Thoracic aorta (tissue), 2 donors: ENCODE results near the gene DVL2. TPM values are rescaled to one million over a fixed set of nuclear protein-coding genes. Genes with fewer than 3 reads are reported as not detected.

Source experiments
- ATAC-seq: fragments of 150-250 bp; one replicate; pipeline ENCODE4 v1.8.0; 2017; ENCODE audit warnings: low read depth; ENCODE audit not compliant: insufficient number of reproducible peaks, low FRiP score
- DNase-seq: peaks from one replicate; pipeline ENCODE4 v3.0.0-alpha.2; 2020; ENCODE audit warnings: low spot score
- H3K27ac ChIP-seq, 2 donors: fragments of 200-600 bp; sonication (generic); 1 replicate in 1 of 2; 2 replicates in 1 of 2; pipeline ENCODE4 v1.5.1; 2016; ENCODE audit warnings: mild to moderate bottlenecking in 2 of 2, moderate library complexity in 2 of 2
- H3K27me3 ChIP-seq: fragments of 200-600 bp; sonication (generic); replicated peaks from 2 replicates; pipeline ENCODE4 v1.6.0; 2016; ENCODE audit warnings: mild to moderate bottlenecking; ENCODE audit not compliant: insufficient read depth
- H3K36me3 ChIP-seq: fragments of 200-600 bp; sonication (generic); one replicate; pipeline ENCODE4 v1.5.1; 2016
- H3K4me1 ChIP-seq, 2 donors: fragments of 200-600 bp; sonication (generic); 1 replicate in 1 of 2; 2 replicates in 1 of 2; pipeline versions ENCODE4 v1.5.1 to v1.6.0; 2016; ENCODE audit warnings: low read depth in 2 of 2, mild to moderate bottlenecking in 1 of 2; ENCODE audit not compliant: control insufficient read depth in 1 of 2
- H3K4me3 ChIP-seq: fragments of 200-600 bp; sonication (generic); 2 replicates; pipeline ENCODE4 v1.5.1; 2016; ENCODE audit warnings: mild to moderate bottlenecking
- H3K9me3 ChIP-seq: fragments of 200-600 bp; sonication (generic); 2 replicates; pipeline ENCODE4 v1.5.1; 2016
- total RNA-seq, 2 donors: library from RNA; depleted of rRNA; stranded (reverse); fragments of >200 nt; gene quantifications; one replicate each; pipeline versions ENCODE4 v1.1.0 to v1.2.3, GENCODE V29; 2016
- TF ChIP-seq, protein P1 (sequence below): fragments of 200-600 bp; sonication (generic); IDR thresholded peaks from one replicate; pipeline ENCODE4 v1.5.1; 2019; ENCODE audit warnings: antibody characterized with exemption

Gene DVL2
- total RNA-seq, 2 donors from 2014 or later, result 52.8 to 68.5 TPM

DNA sequence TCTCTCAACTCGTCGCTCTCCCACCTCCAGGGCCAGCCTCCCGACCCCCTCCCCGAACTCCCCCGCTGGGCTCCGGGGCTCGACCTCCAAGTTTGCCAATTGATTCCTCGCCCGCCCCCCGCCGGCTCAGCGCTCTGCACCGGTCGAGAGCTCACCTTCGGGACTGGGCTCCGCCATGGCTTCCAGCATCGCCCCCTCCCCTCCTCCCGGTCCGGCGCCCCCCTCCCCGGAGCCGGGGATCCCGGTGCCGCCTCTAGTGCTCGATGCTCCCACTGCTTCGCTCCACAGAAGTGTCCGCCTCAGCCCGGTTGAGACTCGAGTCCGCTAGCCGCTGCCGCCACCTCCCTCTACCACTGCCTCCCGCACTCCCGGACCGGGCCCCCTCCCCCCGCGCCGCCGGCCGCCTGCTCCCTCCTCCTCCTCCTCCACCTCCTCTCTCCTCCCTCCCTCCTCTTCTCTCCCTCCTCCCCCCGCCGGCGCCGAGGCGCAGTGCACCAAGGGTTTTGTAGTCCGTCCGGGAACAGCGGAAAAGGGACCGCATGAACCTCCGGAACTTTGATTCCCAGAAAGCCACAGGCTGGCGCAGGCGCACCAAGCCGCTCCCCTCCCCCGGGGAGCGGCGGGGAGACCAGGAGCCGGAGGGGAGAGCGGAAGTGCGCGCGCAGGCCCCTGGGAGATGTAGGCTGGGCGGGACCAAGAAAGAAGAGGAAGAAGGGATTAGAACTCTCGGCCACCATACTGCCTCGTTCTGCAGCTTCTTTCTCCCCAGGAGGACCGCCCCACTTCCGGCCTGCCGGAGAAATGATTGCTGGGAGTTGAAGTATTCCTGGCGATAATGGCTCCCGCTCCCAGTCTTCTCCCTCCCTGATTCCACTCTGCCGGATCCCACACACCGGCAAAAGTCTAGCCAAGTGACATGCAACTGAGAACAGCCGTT is 5.0 kb upstream of the DVL2 start, which contains the start of gene PHF23:
PHF23 (minus strand) TSS at position 367 of the 937 bp plus-strand sequence; CDS start at position 189, 178 bp downstream.
- Histone ChIP-seq H3K9me3 (no peaks in the 10 kb centered on the region), H3K27ac (peak within 1 kb of the TSS; percentile 84 to 91), H3K4me3 (peak within 1 kb of the TSS; percentile 97), H3K4me1 (peaks cover 27 to 37% of the 10 kb centered on the region in 2 donors), H3K36me3 (peaks cover 18% of the 10 kb centered on the region), H3K27me3 (no peaks in the 10 kb centered on the region)
- peak; percentile 96 for DNase-seq
- peak; percentile 58 for ATAC-seq
- TF ChIP-seq, protein P1, sequence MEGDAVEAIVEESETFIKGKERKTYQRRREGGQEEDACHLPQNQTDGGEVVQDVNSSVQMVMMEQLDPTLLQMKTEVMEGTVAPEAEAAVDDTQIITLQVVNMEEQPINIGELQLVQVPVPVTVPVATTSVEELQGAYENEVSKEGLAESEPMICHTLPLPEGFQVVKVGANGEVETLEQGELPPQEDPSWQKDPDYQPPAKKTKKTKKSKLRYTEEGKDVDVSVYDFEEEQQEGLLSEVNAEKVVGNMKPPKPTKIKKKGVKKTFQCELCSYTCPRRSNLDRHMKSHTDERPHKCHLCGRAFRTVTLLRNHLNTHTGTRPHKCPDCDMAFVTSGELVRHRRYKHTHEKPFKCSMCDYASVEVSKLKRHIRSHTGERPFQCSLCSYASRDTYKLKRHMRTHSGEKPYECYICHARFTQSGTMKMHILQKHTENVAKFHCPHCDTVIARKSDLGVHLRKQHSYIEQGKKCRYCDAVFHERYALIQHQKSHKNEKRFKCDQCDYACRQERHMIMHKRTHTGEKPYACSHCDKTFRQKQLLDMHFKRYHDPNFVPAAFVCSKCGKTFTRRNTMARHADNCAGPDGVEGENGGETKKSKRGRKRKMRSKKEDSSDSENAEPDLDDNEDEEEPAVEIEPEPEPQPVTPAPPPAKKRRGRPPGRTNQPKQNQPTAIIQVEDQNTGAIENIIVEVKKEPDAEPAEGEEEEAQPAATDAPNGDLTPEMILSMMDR, result no peak

- peaks cover 29 to 36% of the 10 kb centered on the region in 2 donors for H3K4me1 ChIP-seq
- DNase-seq (no peak), ATAC-seq (no peak)
These were observed 4.2 kb upstream of the DVL2 start for GRCh38 chr17:7238420-7239090.

DNA sequence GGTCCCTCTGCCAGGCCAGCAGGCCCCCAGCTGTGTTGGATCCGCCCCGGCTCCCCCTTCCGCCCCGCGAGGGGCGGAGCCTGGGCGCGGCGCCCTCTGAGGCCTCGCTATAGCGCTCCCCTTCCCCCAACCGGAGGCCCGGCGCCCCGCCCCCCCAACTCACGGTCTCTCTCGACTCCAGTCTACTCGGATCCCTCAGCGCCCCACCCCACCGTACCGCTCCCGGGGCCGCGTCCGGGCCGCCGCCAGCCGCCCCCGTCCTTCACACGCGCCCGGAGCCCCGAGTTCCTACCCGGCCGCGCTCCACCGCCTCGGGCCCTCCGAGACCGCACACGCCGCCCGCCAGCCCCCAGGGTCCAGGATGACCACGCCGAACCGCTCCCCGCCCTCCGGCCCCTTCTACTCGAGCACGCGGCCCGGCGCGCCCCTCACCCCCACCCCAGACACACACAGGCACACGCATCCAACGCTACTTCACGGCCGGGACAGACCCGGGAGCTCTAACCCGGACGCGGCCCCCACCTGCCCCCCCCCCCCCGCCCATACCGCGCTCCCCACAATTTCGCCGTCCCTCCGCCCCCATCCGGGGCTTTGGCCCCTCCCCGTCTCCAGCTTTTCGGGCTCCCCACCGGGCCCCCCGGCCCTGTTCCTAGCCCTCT is 3.6 kb upstream of the DVL2 start:
- Histone ChIP-seq H3K27ac (peak overlapping the region; percentile 54 to 79), H3K4me3 (peak overlapping the region; percentile 97), H3K27me3 (no peaks in the 10 kb centered on the region), H3K9me3 (no peaks in the 10 kb centered on the region), H3K36me3 (peaks cover 11% of the 10 kb centered on the region), H3K4me1 (peaks cover 30 to 38% of the 10 kb centered on the region in 2 donors)
- no peak for DNase-seq
- ATAC-seq, result no peak
- TF ChIP-seq, protein P1, result no peak

More at GRCh38 chr17:7238420-7239090, 4.2 kb upstream of the DVL2 start:
- H3K27me3 ChIP-seq, result no peaks in the 10 kb centered on the region
- H3K4me3 ChIP-seq, result peak overlapping the region; percentile 97
- TF ChIP-seq, protein P1, result no peak
- peaks cover 11% of the 10 kb centered on the region for H3K36me3 ChIP-seq
- peak overlapping the region; percentile 84 to 91 for H3K27ac ChIP-seq
- no peaks in the 10 kb centered on the region for H3K9me3 ChIP-seq

- DNase-seq, result no peak
- Histone ChIP-seq H3K27ac (peak overlapping the region; percentile 54 to 79), H3K27me3 (no peaks in the 10 kb centered on the region), H3K4me1 (peaks cover 33 to 44% of the 10 kb centered on the region in 2 donors), H3K36me3 (peaks cover 11% of the 10 kb centered on the region), H3K9me3 (no peaks in the 10 kb centered on the region), H3K4me3 (peak overlapping the region; percentile 97)
- TF ChIP-seq, protein P1, result no peak
- ATAC-seq, result no peak
These were observed 3.0 kb upstream of the DVL2 start for GRCh38 chr17:7237266-7237760.
